H9 (cell line): ENCODE data around the gene HRAS. TPM values are rescaled to one million over a fixed set of nuclear protein-coding genes. Genes with fewer than 3 reads are reported as not detected.

Source experiments
- DNase-seq: peaks from one replicate; pipeline ENCODE4 v3.0.0-alpha.2; 2017
- H2AFZ ChIP-seq: one replicate; pipeline ENCODE4 v1.6.1; 2013; ENCODE audit warnings: mild to moderate bottlenecking, low read length, control low read depth, moderate library complexity
- H2AK5ac ChIP-seq: 2 replicates; pipeline ENCODE4 v1.6.1; 2013; ENCODE audit warnings: low read length, control low read depth, mixed read lengths; ENCODE audit not compliant: insufficient read length
- H2BK120ac ChIP-seq: one replicate; pipeline ENCODE4 v1.6.1; 2013; ENCODE audit warnings: low read depth, mild to moderate bottlenecking, low read length, control low read depth, inconsistent platforms; ENCODE audit not compliant: poor library complexity, severe bottlenecking
- H2BK12ac ChIP-seq: 2 replicates; pipeline ENCODE4 v1.6.1; 2013; ENCODE audit warnings: low read length, control low read depth, mixed read lengths, low read depth; ENCODE audit not compliant: insufficient read length
- H2BK15ac ChIP-seq: 2 replicates; pipeline ENCODE4 v1.6.1; 2013; ENCODE audit warnings: low read depth, low read length, control low read depth
- H2BK20ac ChIP-seq: one replicate; pipeline ENCODE4 v1.6.1; 2013; ENCODE audit warnings: low read depth, mild to moderate bottlenecking, low read length, control low read depth, inconsistent platforms; ENCODE audit not compliant: poor library complexity, severe bottlenecking
- H2BK5ac ChIP-seq: 2 replicates; pipeline ENCODE4 v1.6.1; 2013; ENCODE audit warnings: low read length, control low read depth, mixed read lengths; ENCODE audit not compliant: insufficient read length
- H3K14ac ChIP-seq: 2 replicates; pipeline ENCODE4 v1.6.1; 2013; ENCODE audit warnings: low read length, control low read depth; ENCODE audit not compliant: insufficient read depth
- H3K18ac ChIP-seq: 2 replicates; pipeline ENCODE4 v1.6.1; 2013; ENCODE audit warnings: low read depth, mild to moderate bottlenecking, mixed read lengths, low read length, control low read depth; ENCODE audit not compliant: insufficient read length
- H3K23ac ChIP-seq: 2 replicates; pipeline ENCODE4 v1.6.1; 2013; ENCODE audit warnings: low read length, control low read depth, mixed read lengths, low read depth; ENCODE audit not compliant: insufficient read length
- H3K23me2 ChIP-seq: 2 replicates; pipeline ENCODE4 v1.6.1; 2013; ENCODE audit warnings: low read depth, mild to moderate bottlenecking, mixed read lengths, low read length, control low read depth; ENCODE audit not compliant: insufficient read length, poor library complexity, severe bottlenecking
- H3K27ac ChIP-seq: 2 replicates; pipeline ENCODE4 v1.5.1; 2013; ENCODE audit warnings: low read length, control low read depth, mixed read lengths, low read depth; ENCODE audit not compliant: insufficient read length
- H3K27me3 ChIP-seq: 2 replicates; pipeline ENCODE4 v1.6.1; 2013; ENCODE audit warnings: low read length, control low read depth, inconsistent platforms; ENCODE audit not compliant: insufficient read depth
- H3K4ac ChIP-seq: 2 replicates; pipeline ENCODE4 v1.6.1; 2013; ENCODE audit warnings: low read depth, mild to moderate bottlenecking, control low read depth, inconsistent platforms, low read length, moderate library complexity
- H3K4me1 ChIP-seq: 2 replicates; pipeline ENCODE4 v1.6.1; 2013; ENCODE audit warnings: low read length, control low read depth, inconsistent platforms; ENCODE audit not compliant: insufficient read depth
- H3K4me2 ChIP-seq: 2 replicates; pipeline ENCODE4 v1.6.1; 2013; ENCODE audit warnings: low read length, control low read depth, mixed read lengths; ENCODE audit not compliant: insufficient read length, insufficient read depth
- H3K56ac ChIP-seq: 2 replicates; pipeline ENCODE4 v1.6.1; 2013; ENCODE audit warnings: low read depth, mild to moderate bottlenecking, mixed read lengths, low read length, control low read depth; ENCODE audit not compliant: insufficient read length
- H3K79me1 ChIP-seq: 2 replicates; pipeline ENCODE4 v1.6.1; 2013; ENCODE audit warnings: low read depth, mild to moderate bottlenecking, moderate library complexity, low read length, control low read depth, inconsistent platforms; ENCODE audit not compliant: insufficient read depth, poor library complexity, severe bottlenecking
- H3K79me2 ChIP-seq: 2 replicates; pipeline ENCODE4 v1.6.1; 2013; ENCODE audit warnings: low read length, control low read depth, inconsistent platforms; ENCODE audit not compliant: insufficient read depth
- H3K9ac ChIP-seq: 2 replicates; pipeline ENCODE4 v1.6.1; 2013; ENCODE audit warnings: low read length, control low read depth, mixed read lengths; ENCODE audit not compliant: insufficient read length; ENCODE audit errors: extremely low read depth
- H3K9me3 ChIP-seq: one replicate; pipeline ENCODE4 v1.6.1; 2013; ENCODE audit warnings: low read depth, low read length, inconsistent platforms; ENCODE audit not compliant: control insufficient read depth
- H3T11ph ChIP-seq: one replicate; pipeline ENCODE4 v1.6.1; 2013; ENCODE audit warnings: mild to moderate bottlenecking, low read length, control low read depth, inconsistent platforms
- H4K20me1 ChIP-seq: one replicate; pipeline ENCODE4 v1.6.1; 2013; ENCODE audit not compliant: control insufficient read depth, insufficient read length, insufficient read depth
- H4K5ac ChIP-seq: 2 replicates; pipeline ENCODE4 v1.6.1; 2013; ENCODE audit warnings: low read depth, mild to moderate bottlenecking, mixed read lengths, low read length, control low read depth; ENCODE audit not compliant: insufficient read length
- H4K8ac ChIP-seq: replicated peaks from 2 replicates; pipeline ENCODE4 v1.6.1; 2013; ENCODE audit warnings: low read length, control low read depth, mixed read lengths, low read depth; ENCODE audit not compliant: insufficient read length
- H4K91ac ChIP-seq: 2 replicates; pipeline ENCODE4 v1.6.1; 2013; ENCODE audit warnings: low read depth, mild to moderate bottlenecking, moderate library complexity, mixed read lengths, low read length, control low read depth; ENCODE audit not compliant: insufficient read length
- H3K27ac Mint-ChIP-seq, 3 experiments: 2 replicates in 2 of 3; 3 replicates in 1 of 3; pipeline ENCODE4 v1.8.0; 2020 to 2021; ENCODE audit warnings: mixed read lengths in 3 of 3, mild to moderate bottlenecking in 1 of 3, moderate library complexity in 1 of 3
- H3K27me3 Mint-ChIP-seq: 2 replicates; pipeline ENCODE4 v1.8.0; 2021; ENCODE audit warnings: low read depth, mild to moderate bottlenecking, moderate library complexity, mixed read lengths
- H3K36me3 Mint-ChIP-seq, 3 experiments: 2 replicates in 2 of 3; 3 replicates in 1 of 3; pipeline ENCODE4 v1.8.0; 2020 to 2021; ENCODE audit warnings: low read depth in 3 of 3, mixed read lengths in 3 of 3; ENCODE audit not compliant: insufficient read depth in 1 of 3
- H3K4me1 Mint-ChIP-seq, 2 experiments: 2 replicates each; pipeline ENCODE4 v1.8.0; 2020; ENCODE audit warnings: mixed read lengths in 2 of 2
- H3K4me3 Mint-ChIP-seq, 2 experiments: 2 replicates in 1 of 2; 3 replicates in 1 of 2; pipeline ENCODE4 v1.8.0; 2020 to 2021; ENCODE audit warnings: mild to moderate bottlenecking in 2 of 2, mixed read lengths in 2 of 2, moderate library complexity in 1 of 2
- H3K9me3 Mint-ChIP-seq, 2 experiments: 2 replicates in 1 of 2; 3 replicates in 1 of 2; pipeline ENCODE4 v1.8.0; 2020; ENCODE audit warnings: mild to moderate bottlenecking in 2 of 2, mixed read lengths in 2 of 2, moderate library complexity in 1 of 2
- CTCF ChIP-seq: fragments of 200-600 bp; sonication (generic); conservative IDR thresholded peaks from 3 replicates; pipeline ENCODE4 v1.8.0; 2021; ENCODE audit warnings: antibody characterized with exemption, mild to moderate bottlenecking
- WGBS: extraction: QIAGEN DNeasy Blood & Tissue Kit; methylation state at CpG from one replicate; pipeline ENCODE4 v1.1.7; 2013; ENCODE audit warnings: missing lambda C conversion rate, low lambda C conversion rate, mixed read lengths; ENCODE audit not compliant: insufficient read length; ENCODE audit errors: extremely low coverage; 5-methylcytosine and 5-hydroxymethylcytosine counted together
- total RNA-seq: library from RNA; stranded (reverse); gene quantifications from 2 replicates; pipeline ENCODE4 v1.2.1, GENCODE V29; 2021

Gene HRAS
- total RNA-seq, 1 experiment from 2014 or later = 61.8 TPM

GRCh38 chr11:540583-541432, 5.4 kb upstream of the HRAS start:
- no peak overlapping the region for H3K9ac ChIP-seq
- no peaks in the 10 kb centered on the region for H3K27me3 ChIP-seq
- no peaks in the 10 kb centered on the region for H4K20me1 ChIP-seq
- no peak overlapping the region for H4K91ac ChIP-seq
- no peak overlapping the region for H3K4me2 ChIP-seq
- Mint-ChIP-seq H3K4me3 (no peak overlapping the region), H3K27me3 (peaks cover 16% of the 10 kb centered on the region), H3K36me3 (peaks cover 2 to 7% (median 5%) of the 10 kb centered on the region in 3 experiments; a peak in 5 of 7 replicates), H3K4me1 (peaks cover 9 to 13% of the 10 kb centered on the region in 2 experiments; a peak in 3 of 4 replicates), H3K9me3 (peaks cover 0 to 4% of the 10 kb centered on the region in 2 experiments; a peak in 2 of 5 replicates), H3K27ac (no peak overlapping the region)
- no peaks in the 10 kb centered on the region for H3K4me1 ChIP-seq
- no peak overlapping the region for H3K23ac ChIP-seq
- no peak overlapping the region for H3K18ac ChIP-seq
- no peak overlapping the region for H3K14ac ChIP-seq
- H4K5ac ChIP-seq = no peak overlapping the region
- H3K56ac ChIP-seq = no peak overlapping the region
- H3K4ac ChIP-seq = no peak overlapping the region
- no peaks in the 10 kb centered on the region for H3K79me2 ChIP-seq
- no peak overlapping the region for H2BK120ac ChIP-seq
- DNase-seq = no peak
- TF ChIP-seq CTCF = no peak
- no peak overlapping the region for H2BK20ac ChIP-seq
- H2AK5ac ChIP-seq = no peak overlapping the region
- H2BK15ac ChIP-seq = no peak overlapping the region
- no peak overlapping the region for H3K27ac ChIP-seq
- no peak overlapping the region for H4K8ac ChIP-seq
- H2BK12ac ChIP-seq = no peak overlapping the region
- H2AFZ ChIP-seq = no peak overlapping the region
- H3K9me3 ChIP-seq = no peaks in the 10 kb centered on the region
- H3K23me2 ChIP-seq = peaks cover 14% of the 10 kb centered on the region
- WGBS = no CpG with 5 or more reads among the region's 23 CpGs
- H3T11ph ChIP-seq = no peak overlapping the region
- H3K79me1 ChIP-seq = no peaks in the 10 kb centered on the region
- no peak overlapping the region for H2BK5ac ChIP-seq
